Endothelial cell of umbilical vein (primary cell): ENCODE results near the gene SLC41A3.

Experiments used
- EZH2 ChIP-seq: IDR thresholded peaks from 2 replicates; pipeline ENCODE4 v1.6.1; 2012; ENCODE audit warnings: borderline replicate concordance, low read depth, mild to moderate bottlenecking, moderate library complexity, low read length, inconsistent platforms; ENCODE audit not compliant: severe bottlenecking
- MAX ChIP-seq: IDR thresholded peaks from 2 replicates; pipeline ENCODE4 v1.6.1; 2011; ENCODE audit not compliant: insufficient read depth, insufficient read length
- POLR2A ChIP-seq: IDR thresholded peaks from 2 replicates; pipeline ENCODE4 v1.6.1; 2012; ENCODE audit warnings: low read depth, mild to moderate bottlenecking, control low read depth, low read length
- POLR2AphosphoS5 ChIP-seq: IDR thresholded peaks from 2 replicates; pipeline ENCODE4 v1.6.1; 2012; ENCODE audit warnings: low read depth, mild to moderate bottlenecking, control low read depth, low read length, moderate library complexity; ENCODE audit not compliant: insufficient read depth
- TF ChIP-seq, protein P1 (sequence below), 2 donors: IDR thresholded peaks; 1 replicate in 1 of 2; 2 replicates in 1 of 2; pipeline ENCODE4 v1.5.1; 2011; ENCODE audit warnings: low read length in 2 of 2, mild to moderate bottlenecking in 2 of 2, moderate library complexity in 2 of 2, control low read depth in 1 of 2, inconsistent platforms in 1 of 2, low read depth in 1 of 2; ENCODE audit not compliant: insufficient read depth in 1 of 2; ENCODE audit errors: extremely low read depth in 1 of 2

GRCh38 chr3:126049289-126050049 is 34.5 kb downstream of the SLC41A3 start:
- TF ChIP-seq, protein P1, sequence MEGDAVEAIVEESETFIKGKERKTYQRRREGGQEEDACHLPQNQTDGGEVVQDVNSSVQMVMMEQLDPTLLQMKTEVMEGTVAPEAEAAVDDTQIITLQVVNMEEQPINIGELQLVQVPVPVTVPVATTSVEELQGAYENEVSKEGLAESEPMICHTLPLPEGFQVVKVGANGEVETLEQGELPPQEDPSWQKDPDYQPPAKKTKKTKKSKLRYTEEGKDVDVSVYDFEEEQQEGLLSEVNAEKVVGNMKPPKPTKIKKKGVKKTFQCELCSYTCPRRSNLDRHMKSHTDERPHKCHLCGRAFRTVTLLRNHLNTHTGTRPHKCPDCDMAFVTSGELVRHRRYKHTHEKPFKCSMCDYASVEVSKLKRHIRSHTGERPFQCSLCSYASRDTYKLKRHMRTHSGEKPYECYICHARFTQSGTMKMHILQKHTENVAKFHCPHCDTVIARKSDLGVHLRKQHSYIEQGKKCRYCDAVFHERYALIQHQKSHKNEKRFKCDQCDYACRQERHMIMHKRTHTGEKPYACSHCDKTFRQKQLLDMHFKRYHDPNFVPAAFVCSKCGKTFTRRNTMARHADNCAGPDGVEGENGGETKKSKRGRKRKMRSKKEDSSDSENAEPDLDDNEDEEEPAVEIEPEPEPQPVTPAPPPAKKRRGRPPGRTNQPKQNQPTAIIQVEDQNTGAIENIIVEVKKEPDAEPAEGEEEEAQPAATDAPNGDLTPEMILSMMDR (IDR thresholded peaks at IDR 0.05; ENCODE audit: extremely low read depth in 1 of 2, insufficient read depth in 1 of 2, low read depth in 1 of 2, low read length in 2 of 2) = no peak
- TF ChIP-seq EZH2 (no peak), POLR2A (no peak), POLR2AphosphoS5 (no peak), MAX (no peak)
